DND-41 (cell line): ENCODE results near the gene NCR2.

ENCODE experiments used
- EZH2 ChIP-seq: IDR thresholded peaks from 3 replicates; pipeline ENCODE4 v1.6.1; 2012; ENCODE audit warnings: borderline replicate concordance, low read depth, mild to moderate bottlenecking, moderate library complexity, low read length, inconsistent platforms; ENCODE audit not compliant: severe bottlenecking
- TF ChIP-seq, protein P1 (sequence below): IDR thresholded peaks from 2 replicates; pipeline ENCODE4 v1.5.1; 2012; ENCODE audit warnings: borderline replicate concordance, low read length, moderate library complexity, mild to moderate bottlenecking; ENCODE audit not compliant: poor library complexity, severe bottlenecking; ENCODE audit errors: extremely low read depth

DNA sequence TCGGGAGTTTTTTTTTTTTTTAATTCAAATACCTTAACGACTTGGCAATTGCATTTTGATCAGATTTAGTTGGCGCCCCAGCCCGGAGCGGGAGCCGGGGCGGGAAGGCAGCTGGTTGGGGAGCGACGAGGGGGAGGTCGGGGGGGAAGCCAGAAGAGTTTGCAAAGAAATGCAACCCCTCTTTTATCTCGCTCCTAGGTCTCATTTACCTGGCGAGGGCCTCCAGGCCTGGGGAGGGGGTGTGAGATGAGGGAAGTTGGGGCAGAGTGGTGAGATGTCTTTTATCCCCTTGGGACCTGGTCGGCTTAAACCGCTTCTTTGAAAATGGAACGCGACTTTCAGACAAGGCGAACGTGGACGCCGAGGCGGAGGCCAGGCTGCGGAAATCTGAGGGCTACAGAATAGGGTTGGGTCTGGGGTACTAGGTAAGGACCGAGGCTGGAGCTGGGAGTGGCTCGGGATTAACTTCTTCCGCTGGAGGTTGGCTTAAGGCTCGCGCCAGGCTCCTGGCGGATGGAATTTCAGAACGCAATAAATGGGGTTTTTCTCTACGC, 40.3 kb downstream of the NCR2 start:
- TF ChIP-seq, protein P1, sequence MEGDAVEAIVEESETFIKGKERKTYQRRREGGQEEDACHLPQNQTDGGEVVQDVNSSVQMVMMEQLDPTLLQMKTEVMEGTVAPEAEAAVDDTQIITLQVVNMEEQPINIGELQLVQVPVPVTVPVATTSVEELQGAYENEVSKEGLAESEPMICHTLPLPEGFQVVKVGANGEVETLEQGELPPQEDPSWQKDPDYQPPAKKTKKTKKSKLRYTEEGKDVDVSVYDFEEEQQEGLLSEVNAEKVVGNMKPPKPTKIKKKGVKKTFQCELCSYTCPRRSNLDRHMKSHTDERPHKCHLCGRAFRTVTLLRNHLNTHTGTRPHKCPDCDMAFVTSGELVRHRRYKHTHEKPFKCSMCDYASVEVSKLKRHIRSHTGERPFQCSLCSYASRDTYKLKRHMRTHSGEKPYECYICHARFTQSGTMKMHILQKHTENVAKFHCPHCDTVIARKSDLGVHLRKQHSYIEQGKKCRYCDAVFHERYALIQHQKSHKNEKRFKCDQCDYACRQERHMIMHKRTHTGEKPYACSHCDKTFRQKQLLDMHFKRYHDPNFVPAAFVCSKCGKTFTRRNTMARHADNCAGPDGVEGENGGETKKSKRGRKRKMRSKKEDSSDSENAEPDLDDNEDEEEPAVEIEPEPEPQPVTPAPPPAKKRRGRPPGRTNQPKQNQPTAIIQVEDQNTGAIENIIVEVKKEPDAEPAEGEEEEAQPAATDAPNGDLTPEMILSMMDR, result no peak
- TF ChIP-seq EZH2, result no peak
